GM13977 (cell line): Measurements from ENCODE around the gene PLXNA2.

ENCODE experiments used
- DNase-seq: peaks from one replicate; pipeline ENCODE4 v3.0.0; 2012; ENCODE audit warnings: low spot score
- in situ Hi-C: fragments of 300-500 bp; cut with MboI; formaldehyde crosslinking; loops from one replicate; pipeline ENCODE4 v1.12.0; 2022; ENCODE audit warnings: low sequenced_read_pairs, low pct_unique_long_range_greater_than_20kb, mixed read lengths, inconsistent platforms; ENCODE audit not compliant: unreplicated experiment
- TF ChIP-seq, protein P1 (sequence below): IDR thresholded peaks from 2 replicates; pipeline ENCODE4 v1.5.1; 2012; ENCODE audit warnings: mild to moderate bottlenecking, control low read depth; ENCODE audit not compliant: insufficient read depth; ENCODE audit errors: extremely low read depth, missing control alignments

Gene PLXNA2

GRCh38 chr1:208033236-208033635 is 210.9 kb downstream of the PLXNA2 start:
- in situ Hi-C loops: no loop called here
- DNase-seq: no peak
- TF ChIP-seq, protein P1, sequence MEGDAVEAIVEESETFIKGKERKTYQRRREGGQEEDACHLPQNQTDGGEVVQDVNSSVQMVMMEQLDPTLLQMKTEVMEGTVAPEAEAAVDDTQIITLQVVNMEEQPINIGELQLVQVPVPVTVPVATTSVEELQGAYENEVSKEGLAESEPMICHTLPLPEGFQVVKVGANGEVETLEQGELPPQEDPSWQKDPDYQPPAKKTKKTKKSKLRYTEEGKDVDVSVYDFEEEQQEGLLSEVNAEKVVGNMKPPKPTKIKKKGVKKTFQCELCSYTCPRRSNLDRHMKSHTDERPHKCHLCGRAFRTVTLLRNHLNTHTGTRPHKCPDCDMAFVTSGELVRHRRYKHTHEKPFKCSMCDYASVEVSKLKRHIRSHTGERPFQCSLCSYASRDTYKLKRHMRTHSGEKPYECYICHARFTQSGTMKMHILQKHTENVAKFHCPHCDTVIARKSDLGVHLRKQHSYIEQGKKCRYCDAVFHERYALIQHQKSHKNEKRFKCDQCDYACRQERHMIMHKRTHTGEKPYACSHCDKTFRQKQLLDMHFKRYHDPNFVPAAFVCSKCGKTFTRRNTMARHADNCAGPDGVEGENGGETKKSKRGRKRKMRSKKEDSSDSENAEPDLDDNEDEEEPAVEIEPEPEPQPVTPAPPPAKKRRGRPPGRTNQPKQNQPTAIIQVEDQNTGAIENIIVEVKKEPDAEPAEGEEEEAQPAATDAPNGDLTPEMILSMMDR: no peak

- TF ChIP-seq, protein P1: no peak
- in situ Hi-C loops: no loop called here
- DNase-seq: no peak
These were observed 212.3 kb downstream of the PLXNA2 start for GRCh38 chr1:208031932-208032320.

DNA sequence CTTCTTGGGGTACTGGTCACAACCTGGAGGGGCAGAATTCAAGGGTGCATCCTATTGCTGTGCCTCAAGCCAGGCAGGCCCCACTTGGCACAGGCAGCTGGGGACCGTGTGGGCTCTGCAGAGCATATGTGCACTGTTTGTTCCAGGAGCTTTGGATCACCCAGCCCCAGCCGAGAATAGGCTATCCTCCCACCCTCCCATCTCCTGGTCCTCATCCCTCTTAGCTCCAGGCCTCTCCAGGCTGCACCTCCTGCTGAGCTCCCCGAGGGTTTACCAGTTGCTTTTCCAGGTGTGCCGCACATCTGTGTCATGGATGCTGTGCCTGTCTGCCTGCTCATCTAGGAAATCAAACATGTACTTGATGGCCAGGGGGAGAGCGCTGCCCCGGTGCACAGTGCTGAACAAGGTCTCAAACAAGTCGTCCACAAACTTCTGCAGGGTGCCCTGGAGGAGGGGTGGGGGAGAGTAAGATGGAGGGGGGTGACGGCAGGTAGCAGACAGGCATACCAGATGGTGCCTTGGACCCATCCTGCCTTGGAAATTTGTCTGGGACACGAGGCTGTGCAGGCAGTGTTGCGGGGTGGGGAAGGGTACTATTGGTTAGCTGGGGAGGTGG is 212.8 kb downstream of the PLXNA2 start:
- in situ Hi-C loops: no loop called here
- TF ChIP-seq, protein P1: no peak
- DNase-seq: no peak

DNA sequence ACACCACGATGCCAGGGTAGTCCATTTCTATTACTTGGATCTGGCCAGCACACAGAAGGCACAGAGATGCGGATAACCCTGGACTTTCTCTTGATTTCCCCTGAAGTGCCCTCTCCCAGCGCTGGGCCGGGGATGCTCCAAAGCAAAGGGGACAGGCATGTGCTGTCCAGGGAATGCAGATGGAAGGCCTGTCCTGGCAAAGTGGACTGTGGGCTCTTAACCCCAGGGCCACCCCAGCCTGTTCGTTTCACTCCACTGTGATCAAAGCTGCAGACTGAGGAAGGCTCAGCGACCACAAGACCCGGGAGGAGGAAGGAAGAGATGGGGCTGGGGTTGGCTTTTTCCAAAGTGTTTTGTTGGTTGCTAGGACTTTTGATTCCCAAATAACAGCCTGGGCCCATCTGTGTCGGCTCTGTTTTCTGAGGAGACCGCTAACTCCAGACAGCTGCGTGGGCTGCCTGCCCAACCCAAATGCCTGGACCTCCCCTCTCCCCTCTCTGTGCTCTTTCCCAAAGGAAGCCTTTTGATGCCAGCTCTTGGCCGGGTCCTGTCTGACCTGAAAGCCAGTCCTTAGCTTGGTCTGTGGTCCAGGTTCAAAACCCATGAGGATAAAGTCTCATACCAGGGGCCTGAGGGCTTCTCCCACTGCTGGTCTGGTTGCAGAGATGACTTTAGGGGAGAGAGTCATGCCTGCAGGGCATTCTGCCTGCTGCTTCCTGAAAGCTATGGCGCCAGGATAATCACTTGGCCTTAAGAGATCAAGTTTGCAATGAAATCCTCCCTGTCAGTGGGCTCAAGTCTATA is 213.7 kb downstream of the PLXNA2 start:
- TF ChIP-seq, protein P1: no peak
- in situ Hi-C loops: no loop called here
- DNase-seq: no peak

GRCh38 chr1:208029381-208030287 is 214.6 kb downstream of the PLXNA2 start:
- in situ Hi-C loops: loop anchor here (10.0 kb wide), 1 partner anchor 215 kb away; the partner anchor contains the start of gene PLXNA2
- TF ChIP-seq, protein P1: no peak
- no peak for DNase-seq

GRCh38 chr1:208028526-208028925 is 215.7 kb downstream of the PLXNA2 start:
- TF ChIP-seq, protein P1: no peak
- no peak for DNase-seq
- in situ Hi-C loops: loop anchor here (10.0 kb wide), 1 partner anchor 216 kb away; the partner anchor contains the start of gene PLXNA2
